C4-2B (cell line): ENCODE data around the gene COL1A1.

Source experiments
- ZFX ChIP-seq: fragments of 450-650 bp; IDR thresholded peaks from 2 replicates; pipeline ENCODE4 v1.6.1; 2017
- TF ChIP-seq, protein P1 (sequence below): fragments of 450-650 bp; conservative IDR thresholded peaks from 2 replicates; pipeline ENCODE4 v1.5.1; 2017; ENCODE audit warnings: mild to moderate bottlenecking

GRCh38 chr17:50166518-50167181, 34.8 kb downstream of the COL1A1 start:
- TF ChIP-seq, protein P1, sequence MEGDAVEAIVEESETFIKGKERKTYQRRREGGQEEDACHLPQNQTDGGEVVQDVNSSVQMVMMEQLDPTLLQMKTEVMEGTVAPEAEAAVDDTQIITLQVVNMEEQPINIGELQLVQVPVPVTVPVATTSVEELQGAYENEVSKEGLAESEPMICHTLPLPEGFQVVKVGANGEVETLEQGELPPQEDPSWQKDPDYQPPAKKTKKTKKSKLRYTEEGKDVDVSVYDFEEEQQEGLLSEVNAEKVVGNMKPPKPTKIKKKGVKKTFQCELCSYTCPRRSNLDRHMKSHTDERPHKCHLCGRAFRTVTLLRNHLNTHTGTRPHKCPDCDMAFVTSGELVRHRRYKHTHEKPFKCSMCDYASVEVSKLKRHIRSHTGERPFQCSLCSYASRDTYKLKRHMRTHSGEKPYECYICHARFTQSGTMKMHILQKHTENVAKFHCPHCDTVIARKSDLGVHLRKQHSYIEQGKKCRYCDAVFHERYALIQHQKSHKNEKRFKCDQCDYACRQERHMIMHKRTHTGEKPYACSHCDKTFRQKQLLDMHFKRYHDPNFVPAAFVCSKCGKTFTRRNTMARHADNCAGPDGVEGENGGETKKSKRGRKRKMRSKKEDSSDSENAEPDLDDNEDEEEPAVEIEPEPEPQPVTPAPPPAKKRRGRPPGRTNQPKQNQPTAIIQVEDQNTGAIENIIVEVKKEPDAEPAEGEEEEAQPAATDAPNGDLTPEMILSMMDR, result no peak
- no peak for TF ChIP-seq ZFX
